PC-3 (cell line): ENCODE results near the gene WDR62.
"Not testable (repeated sequence)": the region's sequence is repeated elsewhere in the genome, so short reads cannot be mapped to it uniquely, and the experiment has no call there.

Source experiments
- EZH2phosphoT487 ChIP-seq: fragments of 300-600 bp; sonication (generic); IDR thresholded peaks from 2 replicates; pipeline ENCODE4 v1.6.1; 2018; ENCODE audit warnings: mild to moderate bottlenecking, antibody characterized with exemption, low read length, borderline replicate concordance
- TF ChIP-seq, protein P1 (sequence below): fragments of 300-600 bp; sonication (generic); conservative IDR thresholded peaks from 2 replicates; pipeline ENCODE4 v1.5.1; 2017; ENCODE audit warnings: antibody characterized with exemption, low read depth, mild to moderate bottlenecking, low read length

GRCh38 chr19:36131221-36131620, 76.5 kb downstream of the WDR62 start:
- TF ChIP-seq, protein P1, sequence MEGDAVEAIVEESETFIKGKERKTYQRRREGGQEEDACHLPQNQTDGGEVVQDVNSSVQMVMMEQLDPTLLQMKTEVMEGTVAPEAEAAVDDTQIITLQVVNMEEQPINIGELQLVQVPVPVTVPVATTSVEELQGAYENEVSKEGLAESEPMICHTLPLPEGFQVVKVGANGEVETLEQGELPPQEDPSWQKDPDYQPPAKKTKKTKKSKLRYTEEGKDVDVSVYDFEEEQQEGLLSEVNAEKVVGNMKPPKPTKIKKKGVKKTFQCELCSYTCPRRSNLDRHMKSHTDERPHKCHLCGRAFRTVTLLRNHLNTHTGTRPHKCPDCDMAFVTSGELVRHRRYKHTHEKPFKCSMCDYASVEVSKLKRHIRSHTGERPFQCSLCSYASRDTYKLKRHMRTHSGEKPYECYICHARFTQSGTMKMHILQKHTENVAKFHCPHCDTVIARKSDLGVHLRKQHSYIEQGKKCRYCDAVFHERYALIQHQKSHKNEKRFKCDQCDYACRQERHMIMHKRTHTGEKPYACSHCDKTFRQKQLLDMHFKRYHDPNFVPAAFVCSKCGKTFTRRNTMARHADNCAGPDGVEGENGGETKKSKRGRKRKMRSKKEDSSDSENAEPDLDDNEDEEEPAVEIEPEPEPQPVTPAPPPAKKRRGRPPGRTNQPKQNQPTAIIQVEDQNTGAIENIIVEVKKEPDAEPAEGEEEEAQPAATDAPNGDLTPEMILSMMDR, result not testable (repeated sequence)
- TF ChIP-seq EZH2phosphoT487, result not testable (repeated sequence)
